Neutrophil (primary cell): ENCODE data around the gene CETP.
"Not testable (repeated sequence)": the region's sequence is repeated elsewhere in the genome, so short reads cannot be mapped to it uniquely, and the experiment has no call there.

Experiments used
- H3K27ac ChIP-seq: fragments of 200-600 bp; sonication (generic); 2 replicates; pipeline ENCODE4 v1.5.1; 2016; ENCODE audit warnings: mild to moderate bottlenecking, moderate library complexity
- H3K27me3 ChIP-seq: fragments of 200-600 bp; sonication (generic); 2 replicates; pipeline ENCODE4 v1.6.0; 2016; ENCODE audit warnings: mild to moderate bottlenecking
- H3K36me3 ChIP-seq: fragments of 200-600 bp; sonication (generic); 2 replicates; pipeline ENCODE4 v1.5.1; 2017
- H3K4me1 ChIP-seq, 2 experiments: fragments of 200-600 bp in 1 of 2; sonication (generic) in 1 of 2; 1 replicate in 1 of 2; 2 replicates in 1 of 2; pipeline versions ENCODE4 v1.5.1 to v1.6.1; 2013 to 2016; ENCODE audit warnings: low read depth in 1 of 2, low read length in 1 of 2, mild to moderate bottlenecking in 1 of 2, moderate library complexity in 1 of 2; ENCODE audit not compliant: control insufficient read depth in 1 of 2, insufficient read depth in 1 of 2
- H3K4me3 ChIP-seq, 2 experiments: fragments of 200-600 bp in 1 of 2; sonication (generic) in 1 of 2; 1 replicate in 1 of 2; 2 replicates in 1 of 2; pipeline ENCODE4 v1.5.1; 2013 to 2016; ENCODE audit warnings: low read depth in 1 of 2, low read length in 1 of 2, mild to moderate bottlenecking in 1 of 2, moderate library complexity in 1 of 2
- H3K9me3 ChIP-seq: fragments of 200-600 bp; sonication (generic); 2 replicates; pipeline ENCODE4 v1.5.1; 2016
- TF ChIP-seq, protein P1 (sequence below): fragments of 200-600 bp; sonication (generic); IDR thresholded peaks from 2 replicates; pipeline ENCODE4 v1.5.1; 2016; ENCODE audit warnings: antibody characterized with exemption

The CETP gene

DNA sequence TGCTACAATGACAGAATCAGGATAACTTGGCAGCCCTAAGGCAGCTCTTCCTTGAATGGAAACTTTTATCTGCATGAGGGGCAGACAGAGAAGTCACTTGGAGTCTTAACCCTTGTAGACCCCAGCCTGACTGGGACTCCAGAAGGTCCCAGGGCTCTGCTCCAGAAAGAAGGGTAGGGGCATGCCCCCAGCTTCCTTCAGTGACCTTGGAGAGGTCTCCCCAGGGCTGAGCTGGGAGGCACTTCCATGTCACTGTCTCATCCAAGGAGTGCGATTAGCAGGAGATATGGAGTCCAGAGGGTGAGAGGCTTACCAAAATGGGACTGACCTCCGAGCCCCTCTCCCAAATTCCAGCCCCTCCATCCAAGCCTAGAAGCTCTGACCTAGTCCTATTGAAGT lies 24.2 kb downstream of the CETP start:
- no peaks in the 10 kb centered on the region for H3K9me3 ChIP-seq
- no peaks in the 10 kb centered on the region for H3K27me3 ChIP-seq
- no peak overlapping the region for H3K4me3 ChIP-seq
- H3K27ac ChIP-seq, result no peak overlapping the region
- H3K36me3 ChIP-seq, result no peaks in the 10 kb centered on the region
- peaks cover 28 to 30% of the 10 kb centered on the region in 2 experiments for H3K4me1 ChIP-seq
- TF ChIP-seq, protein P1, sequence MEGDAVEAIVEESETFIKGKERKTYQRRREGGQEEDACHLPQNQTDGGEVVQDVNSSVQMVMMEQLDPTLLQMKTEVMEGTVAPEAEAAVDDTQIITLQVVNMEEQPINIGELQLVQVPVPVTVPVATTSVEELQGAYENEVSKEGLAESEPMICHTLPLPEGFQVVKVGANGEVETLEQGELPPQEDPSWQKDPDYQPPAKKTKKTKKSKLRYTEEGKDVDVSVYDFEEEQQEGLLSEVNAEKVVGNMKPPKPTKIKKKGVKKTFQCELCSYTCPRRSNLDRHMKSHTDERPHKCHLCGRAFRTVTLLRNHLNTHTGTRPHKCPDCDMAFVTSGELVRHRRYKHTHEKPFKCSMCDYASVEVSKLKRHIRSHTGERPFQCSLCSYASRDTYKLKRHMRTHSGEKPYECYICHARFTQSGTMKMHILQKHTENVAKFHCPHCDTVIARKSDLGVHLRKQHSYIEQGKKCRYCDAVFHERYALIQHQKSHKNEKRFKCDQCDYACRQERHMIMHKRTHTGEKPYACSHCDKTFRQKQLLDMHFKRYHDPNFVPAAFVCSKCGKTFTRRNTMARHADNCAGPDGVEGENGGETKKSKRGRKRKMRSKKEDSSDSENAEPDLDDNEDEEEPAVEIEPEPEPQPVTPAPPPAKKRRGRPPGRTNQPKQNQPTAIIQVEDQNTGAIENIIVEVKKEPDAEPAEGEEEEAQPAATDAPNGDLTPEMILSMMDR, result no peak

GRCh38 chr16:56986361-56986760 lies 24.6 kb downstream of the CETP start:
- Histone ChIP-seq H3K4me1 (peaks cover 30 to 32% of the 10 kb centered on the region in 2 experiments), H3K9me3 (no peaks in the 10 kb centered on the region), H3K27me3 (no peaks in the 10 kb centered on the region), H3K36me3 (no peaks in the 10 kb centered on the region), H3K27ac (no peak overlapping the region), H3K4me3 (no peak overlapping the region)
- TF ChIP-seq, protein P1, result no peak

- not testable (repeated sequence) for H3K27ac ChIP-seq, H3K4me3 ChIP-seq, H3K36me3 ChIP-seq, H3K27me3 ChIP-seq, H3K9me3 ChIP-seq
- H3K4me1 ChIP-seq, result peaks cover 30 to 35% of the 10 kb centered on the region in 2 experiments
Measured at GRCh38 chr16:56986908-56987307, 25.2 kb downstream of the CETP start.

- Histone ChIP-seq H3K27me3 (no peaks in the 10 kb centered on the region), H3K36me3 (no peaks in the 10 kb centered on the region), H3K4me3 (peak overlapping the region in 1 of 2 experiments; percentile 87), H3K9me3 (no peaks in the 10 kb centered on the region), H3K27ac (no peak overlapping the region), H3K4me1 (peaks cover 30 to 43% of the 10 kb centered on the region in 2 experiments)
- TF ChIP-seq, protein P1, result no peak
Measured at GRCh38 chr16:56987692-56988091, 25.9 kb downstream of the CETP start.

DNA sequence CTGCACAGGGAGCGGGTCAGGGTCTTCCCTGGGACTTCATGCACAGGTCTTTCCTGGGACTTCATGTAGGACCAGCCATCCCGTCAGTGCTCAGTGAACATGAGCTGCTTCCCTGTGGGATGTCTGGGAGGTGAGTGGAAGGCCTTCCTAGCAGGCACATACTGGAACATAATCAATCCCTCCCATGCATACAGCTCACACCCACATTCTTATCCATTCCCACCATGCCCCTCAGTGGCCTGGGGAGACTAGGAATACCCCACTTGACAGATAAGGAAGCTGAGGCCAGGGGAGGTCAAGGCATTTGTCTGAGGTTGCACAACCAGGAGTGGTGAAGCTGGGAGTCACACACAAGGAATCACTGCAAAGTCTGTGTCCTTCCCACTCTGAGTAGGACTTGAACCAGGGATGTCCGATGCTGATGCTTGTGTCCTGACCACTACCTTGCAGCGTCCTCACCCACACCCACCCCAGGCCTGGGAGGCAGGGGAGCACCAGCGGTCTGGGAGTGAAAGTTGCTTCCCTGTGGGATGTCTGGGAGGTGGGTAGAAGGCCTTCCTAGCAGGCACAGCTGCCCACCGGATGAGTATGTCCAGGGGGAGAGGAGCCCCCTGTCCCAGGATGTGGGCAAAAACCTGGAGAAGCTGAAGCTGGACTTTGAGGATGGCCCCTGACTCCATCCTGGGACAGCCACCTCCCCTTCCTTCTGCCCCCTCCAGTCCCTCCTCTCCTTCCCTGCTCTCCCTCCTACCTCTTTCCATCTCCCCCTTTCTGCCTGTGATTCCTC lies 26.6 kb downstream of the CETP start:
- peak overlapping the region; percentile 87 for H3K4me3 ChIP-seq
- H3K27me3 ChIP-seq, result no peaks in the 10 kb centered on the region
- TF ChIP-seq, protein P1, result no peak
- H3K9me3 ChIP-seq, result no peaks in the 10 kb centered on the region
- H3K36me3 ChIP-seq, result no peaks in the 10 kb centered on the region
- H3K4me1 ChIP-seq, result peaks cover 30 to 48% of the 10 kb centered on the region in 2 experiments
- peak overlapping the region; percentile 88 for H3K27ac ChIP-seq
